ENCODE data around the gene LRMDA. TPM values are rescaled to one million over a fixed set of nuclear protein-coding genes. Genes with fewer than 3 reads are reported as not detected.
"Not testable (repeated sequence)": the region's sequence is repeated elsewhere in the genome, so short reads cannot be mapped to it uniquely, and the experiment has no call there.

LRMDA gene
- polyA plus RNA-seq, 1 donor (not counting 4 experiments of a cell fraction or from before 2014, with no cell fraction given) = not detected

DNA sequence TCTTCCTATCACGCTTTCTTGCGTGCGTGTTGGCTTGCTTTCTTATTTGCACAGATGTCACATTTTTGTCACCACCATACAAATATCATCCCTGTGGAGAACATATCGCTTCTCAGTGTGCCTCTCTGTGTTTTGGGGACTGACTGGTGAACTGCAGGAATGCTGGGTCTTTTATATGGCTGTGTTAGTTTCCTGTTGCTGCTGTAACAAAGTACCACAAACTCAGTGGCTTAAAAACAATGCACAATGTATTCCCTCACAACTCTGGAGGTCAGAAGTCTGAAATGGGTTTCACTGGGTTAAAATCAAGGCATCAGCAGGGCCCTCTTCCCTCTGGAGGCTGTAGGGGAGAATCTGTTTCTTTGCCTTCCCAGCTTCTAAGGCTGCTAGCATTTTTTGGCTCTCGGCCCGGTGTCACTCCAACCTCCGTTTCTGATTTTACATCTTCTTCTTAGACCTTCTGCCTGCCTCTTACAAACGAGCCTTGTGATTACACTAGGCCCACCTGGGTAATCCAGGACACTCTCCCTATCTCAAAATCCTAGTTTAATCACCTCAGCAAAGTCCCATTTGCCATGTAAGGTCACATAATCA, 82.0 kb downstream of the LRMDA start:
- no peak for DNase-seq (ENCODE audit: low read depth, low spot score)
- no peak overlapping the region for H3K27ac ChIP-seq (ENCODE audit: control insufficient read depth, insufficient read depth, low read length)
- dilution Hi-C loops (cut with MboI; ENCODE audit: extremely low pct_ligation_motif_present, low sequenced_read_pairs) = no loop called here
- no peaks in the 10 kb centered on the region for H4K20me1 ChIP-seq (ENCODE audit: control insufficient read depth, extremely low read depth, insufficient read depth, low read length)
- H3K4me2 ChIP-seq (ENCODE audit: control insufficient read depth, extremely low read depth, insufficient read depth, low read depth, low read length) = no peak overlapping the region
- H3K9me3 ChIP-seq (ENCODE audit: control insufficient read depth, low read depth, low read length) = no peaks in the 10 kb centered on the region
- H2AFZ ChIP-seq (ENCODE audit: control insufficient read depth, low read length) = no peak overlapping the region
- TF ChIP-seq, protein P1, sequence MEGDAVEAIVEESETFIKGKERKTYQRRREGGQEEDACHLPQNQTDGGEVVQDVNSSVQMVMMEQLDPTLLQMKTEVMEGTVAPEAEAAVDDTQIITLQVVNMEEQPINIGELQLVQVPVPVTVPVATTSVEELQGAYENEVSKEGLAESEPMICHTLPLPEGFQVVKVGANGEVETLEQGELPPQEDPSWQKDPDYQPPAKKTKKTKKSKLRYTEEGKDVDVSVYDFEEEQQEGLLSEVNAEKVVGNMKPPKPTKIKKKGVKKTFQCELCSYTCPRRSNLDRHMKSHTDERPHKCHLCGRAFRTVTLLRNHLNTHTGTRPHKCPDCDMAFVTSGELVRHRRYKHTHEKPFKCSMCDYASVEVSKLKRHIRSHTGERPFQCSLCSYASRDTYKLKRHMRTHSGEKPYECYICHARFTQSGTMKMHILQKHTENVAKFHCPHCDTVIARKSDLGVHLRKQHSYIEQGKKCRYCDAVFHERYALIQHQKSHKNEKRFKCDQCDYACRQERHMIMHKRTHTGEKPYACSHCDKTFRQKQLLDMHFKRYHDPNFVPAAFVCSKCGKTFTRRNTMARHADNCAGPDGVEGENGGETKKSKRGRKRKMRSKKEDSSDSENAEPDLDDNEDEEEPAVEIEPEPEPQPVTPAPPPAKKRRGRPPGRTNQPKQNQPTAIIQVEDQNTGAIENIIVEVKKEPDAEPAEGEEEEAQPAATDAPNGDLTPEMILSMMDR (optimal IDR thresholded peaks at IDR 0.05 in 1 of 3, IDR thresholded peaks at IDR 0.05 in 1 of 3, conservative IDR thresholded peaks at IDR 0.05 in 1 of 3; ENCODE audit: extremely low read depth in 1 of 3, insufficient read depth in 2 of 3, low read length in 3 of 3) = no peak
- no peak for TF ChIP-seq EZH2 (IDR thresholded peaks at IDR 0.05; ENCODE audit: low read length)
- no peak overlapping the region for H3K9ac ChIP-seq (ENCODE audit: control insufficient read depth, extremely low read depth, insufficient read depth, low read length)
- no peaks in the 10 kb centered on the region for H3K9me1 ChIP-seq (ENCODE audit: control insufficient read depth, extremely low read depth, insufficient read depth, low read length)
- peaks cover 6% of the 10 kb centered on the region for H3K4me1 ChIP-seq (ENCODE audit: control insufficient read depth, extremely low read depth, insufficient read depth, low read length)
- FAIRE-seq = no peak
- H3K4me3 ChIP-seq (ENCODE audit: control insufficient read depth in 2 of 3, extremely low read depth in 1 of 3, insufficient read depth in 2 of 3, low read depth in 1 of 3, low read length in 3 of 3) = no peak overlapping the region
- no peaks in the 10 kb centered on the region for H3K36me3 ChIP-seq (ENCODE audit: control insufficient read depth in 2 of 2, extremely low read depth in 1 of 2, insufficient read depth in 2 of 2, low read length in 2 of 2)
- no peaks in the 10 kb centered on the region for H3K79me2 ChIP-seq (ENCODE audit: control insufficient read depth, insufficient read depth, low read length)
- H3K27me3 ChIP-seq (ENCODE audit: control insufficient read depth, extremely low read depth, insufficient read depth, low read length) = no peaks in the 10 kb centered on the region

GRCh38 chr10:75514830-75515229, 83.4 kb downstream of the LRMDA start:
- DNase-seq (ENCODE audit: low read depth, low spot score) = no peak
- H3K9me3 ChIP-seq (ENCODE audit: control insufficient read depth, low read depth, low read length) = no peaks in the 10 kb centered on the region
- H2AFZ ChIP-seq (ENCODE audit: control insufficient read depth, low read length) = no peak overlapping the region
- no peaks in the 10 kb centered on the region for H3K4me1 ChIP-seq (ENCODE audit: control insufficient read depth, extremely low read depth, insufficient read depth, low read length)
- no peak overlapping the region for H3K4me3 ChIP-seq (ENCODE audit: control insufficient read depth in 2 of 3, extremely low read depth in 1 of 3, insufficient read depth in 2 of 3, low read depth in 1 of 3, low read length in 3 of 3)
- H3K4me2 ChIP-seq (ENCODE audit: control insufficient read depth, extremely low read depth, insufficient read depth, low read depth, low read length) = no peak overlapping the region
- no peaks in the 10 kb centered on the region for H3K9me1 ChIP-seq (ENCODE audit: control insufficient read depth, extremely low read depth, insufficient read depth, low read length)
- H4K20me1 ChIP-seq (ENCODE audit: control insufficient read depth, extremely low read depth, insufficient read depth, low read length) = no peaks in the 10 kb centered on the region
- H3K27ac ChIP-seq (ENCODE audit: control insufficient read depth, insufficient read depth, low read length) = no peak overlapping the region
- FAIRE-seq = no peak
- H3K36me3 ChIP-seq (ENCODE audit: control insufficient read depth in 2 of 2, extremely low read depth in 1 of 2, insufficient read depth in 2 of 2, low read length in 2 of 2) = no peaks in the 10 kb centered on the region
- H3K27me3 ChIP-seq (ENCODE audit: control insufficient read depth, extremely low read depth, insufficient read depth, low read length) = no peaks in the 10 kb centered on the region
- dilution Hi-C loops (cut with MboI; ENCODE audit: extremely low pct_ligation_motif_present, low sequenced_read_pairs) = no loop called here
- no peaks in the 10 kb centered on the region for H3K79me2 ChIP-seq (ENCODE audit: control insufficient read depth, insufficient read depth, low read length)
- TF ChIP-seq, protein P1 (optimal IDR thresholded peaks at IDR 0.05 in 1 of 3, IDR thresholded peaks at IDR 0.05 in 1 of 3, conservative IDR thresholded peaks at IDR 0.05 in 1 of 3; ENCODE audit: extremely low read depth in 1 of 3, insufficient read depth in 2 of 3, low read length in 3 of 3) = no peak
- H3K9ac ChIP-seq (ENCODE audit: control insufficient read depth, extremely low read depth, insufficient read depth, low read length) = no peak overlapping the region

GRCh38 chr10:75516154-75516553, 84.7 kb downstream of the LRMDA start:
- H3K36me3 ChIP-seq (ENCODE audit: control insufficient read depth in 2 of 2, extremely low read depth in 1 of 2, insufficient read depth in 2 of 2, low read length in 2 of 2); H4K20me1 ChIP-seq (ENCODE audit: control insufficient read depth, extremely low read depth, insufficient read depth, low read length); H3K9me1 ChIP-seq (ENCODE audit: control insufficient read depth, extremely low read depth, insufficient read depth, low read length); H3K27ac ChIP-seq (ENCODE audit: control insufficient read depth, insufficient read depth, low read length); H3K79me2 ChIP-seq (ENCODE audit: control insufficient read depth, insufficient read depth, low read length); FAIRE-seq; H3K4me3 ChIP-seq (ENCODE audit: control insufficient read depth in 2 of 3, extremely low read depth in 1 of 3, insufficient read depth in 2 of 3, low read depth in 1 of 3, low read length in 3 of 3); H3K4me1 ChIP-seq (ENCODE audit: control insufficient read depth, extremely low read depth, insufficient read depth, low read length); H3K9ac ChIP-seq (ENCODE audit: control insufficient read depth, extremely low read depth, insufficient read depth, low read length); H3K4me2 ChIP-seq (ENCODE audit: control insufficient read depth, extremely low read depth, insufficient read depth, low read depth, low read length); H2AFZ ChIP-seq (ENCODE audit: control insufficient read depth, low read length); H3K9me3 ChIP-seq (ENCODE audit: control insufficient read depth, low read depth, low read length); H3K27me3 ChIP-seq (ENCODE audit: control insufficient read depth, extremely low read depth, insufficient read depth, low read length); DNase-seq (ENCODE audit: low read depth, low spot score); dilution Hi-C loops (cut with MboI; ENCODE audit: extremely low pct_ligation_motif_present, low sequenced_read_pairs): not testable (repeated sequence)

DNA sequence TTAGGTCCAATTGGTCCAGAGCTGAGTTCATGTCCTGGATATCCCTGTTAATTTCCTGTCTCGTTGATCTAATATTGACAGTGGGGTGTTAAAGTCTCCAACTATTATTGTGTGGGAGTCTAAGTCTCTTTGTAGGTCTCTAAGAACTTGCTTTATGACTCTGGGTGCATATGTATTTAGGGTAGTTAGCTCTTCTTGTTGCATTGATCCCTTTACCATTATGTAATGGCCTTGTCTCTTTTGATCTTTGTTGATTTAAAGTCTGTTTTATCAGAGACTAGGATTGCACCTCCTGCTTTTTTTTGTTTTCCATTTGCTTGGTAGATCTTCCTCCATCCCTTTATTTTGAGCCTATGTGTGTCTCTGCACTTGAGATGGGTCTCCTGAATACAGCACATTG, 87.8 kb downstream of the LRMDA start:
- H4K20me1 ChIP-seq (ENCODE audit: control insufficient read depth, extremely low read depth, insufficient read depth, low read length); H3K9ac ChIP-seq (ENCODE audit: control insufficient read depth, extremely low read depth, insufficient read depth, low read length); DNase-seq (ENCODE audit: low read depth, low spot score); H3K4me1 ChIP-seq (ENCODE audit: control insufficient read depth, extremely low read depth, insufficient read depth, low read length); H2AFZ ChIP-seq (ENCODE audit: control insufficient read depth, low read length); H3K4me3 ChIP-seq (ENCODE audit: control insufficient read depth in 2 of 3, extremely low read depth in 1 of 3, insufficient read depth in 2 of 3, low read depth in 1 of 3, low read length in 3 of 3); FAIRE-seq; H3K36me3 ChIP-seq (ENCODE audit: control insufficient read depth in 2 of 2, extremely low read depth in 1 of 2, insufficient read depth in 2 of 2, low read length in 2 of 2); H3K9me1 ChIP-seq (ENCODE audit: control insufficient read depth, extremely low read depth, insufficient read depth, low read length); H3K9me3 ChIP-seq (ENCODE audit: control insufficient read depth, low read depth, low read length); dilution Hi-C loops (cut with MboI; ENCODE audit: extremely low pct_ligation_motif_present, low sequenced_read_pairs); H3K27ac ChIP-seq (ENCODE audit: control insufficient read depth, insufficient read depth, low read length); H3K79me2 ChIP-seq (ENCODE audit: control insufficient read depth, insufficient read depth, low read length); H3K4me2 ChIP-seq (ENCODE audit: control insufficient read depth, extremely low read depth, insufficient read depth, low read depth, low read length); H3K27me3 ChIP-seq (ENCODE audit: control insufficient read depth, extremely low read depth, insufficient read depth, low read length): not testable (repeated sequence)

Measured in keratinocyte (primary cell).